Neural cell (in vitro differentiated cells): ENCODE data around the gene PRSS2. TPM values are rescaled to one million over a fixed set of nuclear protein-coding genes. Genes with fewer than 3 reads are reported as not detected.
"Not testable (repeated sequence)": the region's sequence is repeated elsewhere in the genome, so short reads cannot be mapped to it uniquely, and the experiment has no call there.

Experiments used
- H2AFZ ChIP-seq: fragments of 200-600, 300-800 bp; sonication (generic), shearing (Covaris generic); 2 replicates; pipeline ENCODE4 v1.6.0; 2014; ENCODE audit warnings: low read depth, mild to moderate bottlenecking, antibody characterized with exemption, low read length, moderate library complexity
- H3F3A ChIP-seq: fragments of 200-600 bp; shearing (Covaris generic); 2 replicates; pipeline ENCODE4 v1.6.1; 2016; ENCODE audit warnings: mild to moderate bottlenecking, moderate library complexity, mixed read lengths, antibody characterized with exemption, low read length; ENCODE audit not compliant: insufficient read depth, poor library complexity, severe bottlenecking
- H3K27ac ChIP-seq: fragments of 200-600, 300-800 bp; sonication (generic), shearing (Covaris generic); 2 replicates; pipeline ENCODE4 v1.5.1; 2014; ENCODE audit warnings: mild to moderate bottlenecking, low read length, moderate library complexity
- H3K27me3 ChIP-seq: fragments of 300-800, 200-600 bp; sonication (generic), shearing (Covaris generic); 2 replicates; pipeline ENCODE4 v1.6.0; 2014; ENCODE audit warnings: mild to moderate bottlenecking, low read depth, low read length, moderate library complexity; ENCODE audit not compliant: insufficient read depth
- H3K36me3 ChIP-seq: fragments of 300-800, 200-600 bp; sonication (generic), shearing (Covaris generic); 2 replicates; pipeline ENCODE4 v1.5.1; 2014; ENCODE audit warnings: mild to moderate bottlenecking, antibody characterized with exemption, low read length, moderate library complexity; ENCODE audit not compliant: insufficient read depth
- H3K4me2 ChIP-seq: fragments of 300-800, 200-600 bp; sonication (generic), shearing (Covaris generic); 2 replicates; pipeline ENCODE4 v1.6.0; 2014; ENCODE audit warnings: mild to moderate bottlenecking, low read length
- H3K4me3 ChIP-seq: fragments of 300-800, 200-600 bp; sonication (generic), shearing (Covaris generic); 2 replicates; pipeline ENCODE4 v1.5.1; 2014; ENCODE audit warnings: mild to moderate bottlenecking, low read length, moderate library complexity
- H3K79me2 ChIP-seq: fragments of 200-600 bp; shearing (Covaris generic); replicated peaks from 2 replicates; pipeline ENCODE4 v1.6.0; 2014; ENCODE audit warnings: mild to moderate bottlenecking, low read length, moderate library complexity; ENCODE audit not compliant: insufficient read depth
- H3K9ac ChIP-seq: fragments of 300-800, 200-600 bp; sonication (generic), shearing (Covaris generic); 2 replicates; pipeline ENCODE4 v1.6.1; 2016; ENCODE audit warnings: mild to moderate bottlenecking, low read length, mixed read lengths
- H3K9me2 ChIP-seq: fragments of 200-600 bp; shearing (Covaris generic); 2 replicates; pipeline ENCODE4 v1.6.1; 2016; ENCODE audit warnings: mild to moderate bottlenecking, low read length, mixed read lengths; ENCODE audit not compliant: insufficient read depth
- H3K9me3 ChIP-seq: fragments of 200-600, 300-800 bp; sonication (generic), shearing (Covaris generic); 2 replicates; pipeline ENCODE4 v1.6.1; 2016; ENCODE audit warnings: mild to moderate bottlenecking, mixed run types, low read length, moderate library complexity, mixed read lengths
- H4K20me1 ChIP-seq: fragments of 200-600 bp; shearing (Covaris generic); 2 replicates; pipeline ENCODE4 v1.6.1; 2016; ENCODE audit warnings: mild to moderate bottlenecking, mixed run types; ENCODE audit not compliant: insufficient read depth
- CTCF ChIP-seq: fragments of 450-650 bp; IDR thresholded peaks from 2 replicates; pipeline ENCODE4 v1.5.1; 2014; ENCODE audit warnings: antibody characterized with exemption, mild to moderate bottlenecking, moderate library complexity; ENCODE audit not compliant: poor library complexity, severe bottlenecking
- EP300 ChIP-seq: fragments of 450-650 bp; conservative IDR thresholded peaks from 2 replicates; pipeline ENCODE4 v1.6.1; 2014; ENCODE audit warnings: antibody characterized with exemption, mild to moderate bottlenecking, moderate library complexity; ENCODE audit not compliant: poor library complexity, severe bottlenecking
- EZH2 ChIP-seq: fragments of 200-600, 300-800 bp; shearing (Covaris generic), sonication (generic); IDR thresholded peaks from 2 replicates; pipeline ENCODE4 v1.6.1; 2014; ENCODE audit warnings: antibody characterized with exemption, low read length, borderline replicate concordance, mild to moderate bottlenecking; ENCODE audit not compliant: insufficient read depth, poor library complexity, severe bottlenecking
- MXI1 ChIP-seq: fragments of 450-650 bp; conservative IDR thresholded peaks from 2 replicates; pipeline ENCODE4 v1.6.1; 2014; ENCODE audit warnings: antibody characterized with exemption, mild to moderate bottlenecking; ENCODE audit not compliant: poor library complexity, severe bottlenecking
- POLR2AphosphoS5 ChIP-seq: IDR thresholded peaks from 2 replicates; pipeline ENCODE4 v1.6.1; 2012
- RAD21 ChIP-seq: fragments of 450-650 bp; conservative IDR thresholded peaks from 2 replicates; pipeline ENCODE4 v1.6.1; 2014; ENCODE audit warnings: antibody characterized with exemption, mild to moderate bottlenecking, moderate library complexity
- SMC3 ChIP-seq: fragments of 450-650 bp; conservative IDR thresholded peaks from 2 replicates; pipeline ENCODE4 v1.6.1; 2014; ENCODE audit warnings: antibody characterized with exemption, mild to moderate bottlenecking, moderate library complexity; ENCODE audit not compliant: poor library complexity
- TAF1 ChIP-seq: IDR thresholded peaks from 2 replicates; pipeline ENCODE4 v1.6.1; 2012; ENCODE audit warnings: low read depth
- polyA plus RNA-seq: library from polyadenylated mRNA; depleted of rRNA; stranded (reverse); fragments of >200 nt; gene quantifications from 2 replicates; pipeline ENCODE4 v1.2.3, GENCODE V29; 2014
- TF ChIP-seq, protein P1 (sequence below): IDR thresholded peaks from 2 replicates; pipeline ENCODE4 v1.6.1; 2012; ENCODE audit warnings: borderline replicate concordance

The PRSS2 gene
- polyA plus RNA-seq, 1 donor from 2014 or later = not detected

- Histone ChIP-seq H3K36me3 (no peaks in the 10 kb centered on the region), H4K20me1 (no peaks in the 10 kb centered on the region), H3K9ac (no peak overlapping the region), H3K4me3 (no peak overlapping the region), H3K9me2 (no peaks in the 10 kb centered on the region), H3K4me2 (no peak overlapping the region), H3K27ac (no peak overlapping the region), H3K79me2 (no peaks in the 10 kb centered on the region), H3F3A (no peaks in the 10 kb centered on the region), H2AFZ (no peak overlapping the region), H3K27me3 (no peaks in the 10 kb centered on the region), H3K9me3 (no peaks in the 10 kb centered on the region)
- TF ChIP-seq RAD21 = no peak
Observed at GRCh38 chr7:142753366-142753765, 17.4 kb upstream of the PRSS2 start.

- not testable (repeated sequence) for H3K9ac ChIP-seq, H3K79me2 ChIP-seq, H3K4me3 ChIP-seq, H3K27me3 ChIP-seq, H3K36me3 ChIP-seq, H3F3A ChIP-seq, H3K9me2 ChIP-seq, H4K20me1 ChIP-seq, H3K4me2 ChIP-seq, H3K27ac ChIP-seq, H3K9me3 ChIP-seq, H2AFZ ChIP-seq
Observed at GRCh38 chr7:142753925-142754491, 16.8 kb upstream of the PRSS2 start.

DNA sequence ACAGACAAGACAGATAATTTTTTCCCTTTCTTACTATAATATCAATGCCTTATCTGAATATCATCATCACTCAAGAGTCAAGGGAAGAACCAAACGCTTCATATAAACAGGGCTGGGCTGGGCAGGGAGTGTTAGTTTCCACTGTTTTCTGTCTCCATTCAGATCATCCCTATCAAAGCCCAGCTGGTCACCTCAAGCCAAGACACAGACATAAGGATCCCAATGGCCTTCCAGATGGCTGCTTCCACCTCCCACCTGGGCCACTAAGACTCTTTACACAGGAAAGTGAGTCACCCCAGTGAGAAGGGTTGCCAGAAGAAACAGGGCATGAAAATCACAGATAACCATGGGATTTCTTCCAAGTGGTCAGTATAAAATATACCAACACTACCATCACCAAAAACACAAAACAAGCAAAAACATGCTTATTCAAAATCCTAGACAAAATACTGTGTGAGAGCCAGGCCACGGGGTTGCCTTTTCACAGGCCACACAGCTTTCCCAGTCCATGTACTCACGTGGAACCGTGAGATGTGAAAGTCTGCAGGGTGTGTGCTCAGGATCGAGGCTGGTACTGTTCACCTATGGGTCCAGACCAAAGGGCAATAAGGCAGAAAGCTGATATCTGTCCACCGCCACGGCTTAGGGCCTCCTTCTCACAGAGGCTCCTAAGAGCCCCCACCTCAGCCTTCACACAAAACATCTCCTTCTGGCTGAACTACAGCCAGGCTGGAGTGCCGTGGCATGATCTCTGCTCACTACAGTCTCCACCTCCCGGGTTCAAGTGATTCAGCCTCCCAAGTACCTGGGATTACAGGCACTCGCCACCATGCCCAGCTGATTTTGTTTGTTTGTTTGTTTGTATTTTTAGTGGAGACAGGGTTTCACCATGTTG is 15.8 kb upstream of the PRSS2 start:
- Histone ChIP-seq H3K27ac (no peak overlapping the region), H3K79me2 (no peaks in the 10 kb centered on the region), H3K9ac (no peak overlapping the region), H3F3A (no peaks in the 10 kb centered on the region), H3K36me3 (no peaks in the 10 kb centered on the region), H3K4me2 (no peak overlapping the region), H2AFZ (no peak overlapping the region), H4K20me1 (no peaks in the 10 kb centered on the region), H3K9me3 (no peaks in the 10 kb centered on the region), H3K9me2 (no peaks in the 10 kb centered on the region), H3K27me3 (no peaks in the 10 kb centered on the region), H3K4me3 (no peak overlapping the region)
- no peak for TF ChIP-seq MXI1
- TF ChIP-seq, protein P1, sequence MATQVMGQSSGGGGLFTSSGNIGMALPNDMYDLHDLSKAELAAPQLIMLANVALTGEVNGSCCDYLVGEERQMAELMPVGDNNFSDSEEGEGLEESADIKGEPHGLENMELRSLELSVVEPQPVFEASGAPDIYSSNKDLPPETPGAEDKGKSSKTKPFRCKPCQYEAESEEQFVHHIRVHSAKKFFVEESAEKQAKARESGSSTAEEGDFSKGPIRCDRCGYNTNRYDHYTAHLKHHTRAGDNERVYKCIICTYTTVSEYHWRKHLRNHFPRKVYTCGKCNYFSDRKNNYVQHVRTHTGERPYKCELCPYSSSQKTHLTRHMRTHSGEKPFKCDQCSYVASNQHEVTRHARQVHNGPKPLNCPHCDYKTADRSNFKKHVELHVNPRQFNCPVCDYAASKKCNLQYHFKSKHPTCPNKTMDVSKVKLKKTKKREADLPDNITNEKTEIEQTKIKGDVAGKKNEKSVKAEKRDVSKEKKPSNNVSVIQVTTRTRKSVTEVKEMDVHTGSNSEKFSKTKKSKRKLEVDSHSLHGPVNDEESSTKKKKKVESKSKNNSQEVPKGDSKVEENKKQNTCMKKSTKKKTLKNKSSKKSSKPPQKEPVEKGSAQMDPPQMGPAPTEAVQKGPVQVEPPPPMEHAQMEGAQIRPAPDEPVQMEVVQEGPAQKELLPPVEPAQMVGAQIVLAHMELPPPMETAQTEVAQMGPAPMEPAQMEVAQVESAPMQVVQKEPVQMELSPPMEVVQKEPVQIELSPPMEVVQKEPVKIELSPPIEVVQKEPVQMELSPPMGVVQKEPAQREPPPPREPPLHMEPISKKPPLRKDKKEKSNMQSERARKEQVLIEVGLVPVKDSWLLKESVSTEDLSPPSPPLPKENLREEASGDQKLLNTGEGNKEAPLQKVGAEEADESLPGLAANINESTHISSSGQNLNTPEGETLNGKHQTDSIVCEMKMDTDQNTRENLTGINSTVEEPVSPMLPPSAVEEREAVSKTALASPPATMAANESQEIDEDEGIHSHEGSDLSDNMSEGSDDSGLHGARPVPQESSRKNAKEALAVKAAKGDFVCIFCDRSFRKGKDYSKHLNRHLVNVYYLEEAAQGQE = no peak
- TF ChIP-seq RAD21 = no peak
- no peak for TF ChIP-seq POLR2AphosphoS5
- TF ChIP-seq TAF1 = no peak
- TF ChIP-seq EP300 = no peak
- TF ChIP-seq SMC3 = no peak
- no peak for TF ChIP-seq EZH2
- no peak for TF ChIP-seq CTCF

DNA sequence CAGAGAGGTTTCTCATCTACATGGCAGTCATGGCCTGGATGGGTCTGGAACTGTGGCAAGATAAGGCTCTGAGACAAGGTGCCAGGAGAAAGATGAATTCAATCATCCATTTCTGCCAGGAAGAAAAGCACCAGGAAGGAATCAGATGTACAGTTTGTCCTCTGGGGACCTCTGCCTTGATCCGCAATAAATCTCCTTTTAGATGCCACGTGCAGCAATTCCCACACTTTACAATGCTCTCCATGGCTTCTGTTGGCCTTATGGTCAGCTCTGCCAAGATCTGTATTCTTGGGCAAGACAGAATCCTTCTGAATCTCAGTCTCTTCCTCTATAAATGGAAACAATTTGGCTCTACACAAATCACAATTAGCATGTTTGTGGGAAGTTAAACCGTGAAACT is 12.5 kb upstream of the PRSS2 start:
- not testable (repeated sequence) for H3K4me2 ChIP-seq, H3K79me2 ChIP-seq, H3K27ac ChIP-seq, H3F3A ChIP-seq, H2AFZ ChIP-seq, H3K4me3 ChIP-seq, H4K20me1 ChIP-seq, H3K9ac ChIP-seq, H3K36me3 ChIP-seq, H3K27me3 ChIP-seq, H3K9me3 ChIP-seq, H3K9me2 ChIP-seq
